Measurements from ENCODE around the gene SLC24A2. TPM values are rescaled to one million over a fixed set of nuclear protein-coding genes. Genes with fewer than 3 reads are reported as not detected.

SLC24A2 gene
- total RNA-seq, 2 donors from 2014 or later, result not detected

DNA sequence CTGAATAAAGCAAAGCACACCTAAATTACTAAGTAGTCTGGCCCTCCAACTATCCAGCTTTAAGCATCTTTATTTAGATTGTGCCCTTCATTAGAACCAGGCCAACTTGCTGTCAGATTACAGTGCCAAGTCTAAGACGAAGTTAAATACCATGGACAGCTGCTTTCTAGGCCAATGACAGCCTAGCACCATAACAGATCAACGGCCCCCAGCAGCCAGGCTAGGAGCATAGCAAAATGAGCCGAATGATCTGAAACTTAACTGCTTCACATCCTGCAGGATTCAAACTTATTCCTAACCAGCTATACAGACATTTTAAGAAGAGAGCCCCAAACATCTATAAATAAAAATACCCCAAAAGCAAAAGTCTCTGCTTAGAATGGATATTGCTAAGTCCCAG, 6.8 kb downstream of the SLC24A2 start:
- H3K4me1 ChIP-seq (ENCODE audit: control insufficient read depth in 1 of 2, low read depth in 2 of 2), result no peaks in the 10 kb centered on the region
- H3K27ac ChIP-seq, result no peak overlapping the region
- H3K4me3 ChIP-seq, result no peak overlapping the region
- ATAC-seq (ENCODE audit: insufficient number of reproducible peaks, low FRiP score, low read depth), result no peak
- no peaks in the 10 kb centered on the region for H3K9me3 ChIP-seq
- no peaks in the 10 kb centered on the region for H3K36me3 ChIP-seq
- TF ChIP-seq, protein P1, sequence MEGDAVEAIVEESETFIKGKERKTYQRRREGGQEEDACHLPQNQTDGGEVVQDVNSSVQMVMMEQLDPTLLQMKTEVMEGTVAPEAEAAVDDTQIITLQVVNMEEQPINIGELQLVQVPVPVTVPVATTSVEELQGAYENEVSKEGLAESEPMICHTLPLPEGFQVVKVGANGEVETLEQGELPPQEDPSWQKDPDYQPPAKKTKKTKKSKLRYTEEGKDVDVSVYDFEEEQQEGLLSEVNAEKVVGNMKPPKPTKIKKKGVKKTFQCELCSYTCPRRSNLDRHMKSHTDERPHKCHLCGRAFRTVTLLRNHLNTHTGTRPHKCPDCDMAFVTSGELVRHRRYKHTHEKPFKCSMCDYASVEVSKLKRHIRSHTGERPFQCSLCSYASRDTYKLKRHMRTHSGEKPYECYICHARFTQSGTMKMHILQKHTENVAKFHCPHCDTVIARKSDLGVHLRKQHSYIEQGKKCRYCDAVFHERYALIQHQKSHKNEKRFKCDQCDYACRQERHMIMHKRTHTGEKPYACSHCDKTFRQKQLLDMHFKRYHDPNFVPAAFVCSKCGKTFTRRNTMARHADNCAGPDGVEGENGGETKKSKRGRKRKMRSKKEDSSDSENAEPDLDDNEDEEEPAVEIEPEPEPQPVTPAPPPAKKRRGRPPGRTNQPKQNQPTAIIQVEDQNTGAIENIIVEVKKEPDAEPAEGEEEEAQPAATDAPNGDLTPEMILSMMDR (IDR thresholded peaks at IDR 0.05), result no peak
- no peaks in the 10 kb centered on the region for H3K27me3 ChIP-seq (replicated peaks; ENCODE audit: insufficient read depth)
- no peak for DNase-seq (ENCODE audit: low spot score)

DNA sequence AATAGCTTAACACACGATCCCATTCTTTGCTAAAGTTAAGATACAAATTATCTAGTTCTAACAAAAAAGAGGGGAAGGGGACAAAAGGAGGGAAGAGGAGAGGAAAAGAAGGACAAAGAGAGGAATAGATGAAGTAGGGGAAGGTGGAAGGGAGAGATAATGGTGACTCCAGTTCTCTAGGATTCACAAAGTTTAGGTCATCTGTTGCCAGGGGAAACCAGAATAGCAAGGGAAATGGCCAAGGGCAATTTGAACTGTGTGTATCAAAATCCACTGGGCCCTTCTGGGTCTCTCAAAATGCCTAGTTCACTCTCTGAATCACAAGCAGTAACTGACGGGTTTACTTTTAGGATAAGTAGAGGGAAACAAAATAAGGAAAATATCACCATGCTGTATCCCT, 7.6 kb downstream of the SLC24A2 start:
- ATAC-seq (ENCODE audit: insufficient number of reproducible peaks, low FRiP score, low read depth), result no peak

DNA sequence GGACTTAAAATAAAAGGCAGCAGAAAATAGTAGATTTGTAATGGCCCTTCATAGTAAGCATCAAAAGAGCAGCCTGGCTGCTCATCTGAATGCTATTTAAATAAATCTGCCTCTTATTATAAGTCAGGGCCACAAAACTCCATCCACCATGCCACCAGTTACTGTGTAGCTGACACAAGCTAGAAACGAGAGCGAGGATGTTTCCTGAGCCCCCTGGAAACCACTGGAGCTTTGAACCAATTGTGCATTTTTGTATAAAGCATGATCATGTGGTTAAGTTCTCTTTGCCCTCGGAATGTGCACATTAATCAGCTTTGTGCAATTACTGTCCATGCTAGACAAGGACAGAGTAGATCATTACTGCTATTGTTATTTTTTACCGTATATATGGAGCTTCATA, 17.4 kb downstream of the SLC24A2 start:
- Histone ChIP-seq H3K36me3 (no peaks in the 10 kb centered on the region), H3K4me1 (ENCODE audit: control insufficient read depth in 1 of 2, low read depth in 2 of 2) (no peaks in the 10 kb centered on the region), H3K9me3 (no peaks in the 10 kb centered on the region), H3K27me3 (replicated peaks; ENCODE audit: insufficient read depth) (no peaks in the 10 kb centered on the region), H3K27ac (no peak overlapping the region), H3K4me3 (no peak overlapping the region)
- ATAC-seq (ENCODE audit: insufficient number of reproducible peaks, low FRiP score, low read depth), result no peak
- TF ChIP-seq, protein P1 (IDR thresholded peaks at IDR 0.05), result no peak
- DNase-seq (ENCODE audit: low spot score), result no peak

More for the DNA sequence above, 7.6 kb downstream of the SLC24A2 start:
- DNase-seq (ENCODE audit: low spot score), result no peak
- Histone ChIP-seq H3K27me3 (replicated peaks; ENCODE audit: insufficient read depth) (no peaks in the 10 kb centered on the region), H3K4me3 (no peak overlapping the region), H3K36me3 (no peaks in the 10 kb centered on the region), H3K4me1 (ENCODE audit: control insufficient read depth in 1 of 2, low read depth in 2 of 2) (no peaks in the 10 kb centered on the region), H3K27ac (no peak overlapping the region), H3K9me3 (no peaks in the 10 kb centered on the region)
- TF ChIP-seq, protein P1 (IDR thresholded peaks at IDR 0.05), result no peak

DNA sequence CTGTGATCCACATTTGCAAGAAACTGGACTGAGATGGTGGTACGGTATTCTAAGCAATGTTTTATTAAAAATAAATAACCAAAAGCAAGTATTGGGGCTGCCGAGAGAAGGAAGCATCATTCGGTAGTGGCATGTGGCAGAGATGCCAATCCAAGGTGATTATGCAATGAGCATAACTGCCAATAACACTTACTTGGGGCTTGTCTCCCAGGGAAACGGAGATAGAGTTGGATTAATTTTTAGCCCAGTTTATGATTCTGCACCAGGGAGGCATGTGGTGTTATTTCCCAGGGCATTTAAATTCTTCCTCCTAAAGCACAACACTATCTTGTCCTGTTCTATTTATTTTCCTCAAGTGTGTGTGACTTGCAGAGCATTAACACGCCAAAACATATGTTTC, 17.9 kb downstream of the SLC24A2 start:
- H3K27ac ChIP-seq, result no peak overlapping the region
- no peak overlapping the region for H3K4me3 ChIP-seq
- H3K36me3 ChIP-seq, result no peaks in the 10 kb centered on the region
- no peaks in the 10 kb centered on the region for H3K9me3 ChIP-seq
- DNase-seq (ENCODE audit: low spot score) (no peak), ATAC-seq (ENCODE audit: insufficient number of reproducible peaks, low FRiP score, low read depth) (no peak)
- H3K4me1 ChIP-seq (ENCODE audit: control insufficient read depth in 1 of 2, low read depth in 2 of 2), result no peaks in the 10 kb centered on the region
- TF ChIP-seq, protein P1 (IDR thresholded peaks at IDR 0.05), result no peak
- no peaks in the 10 kb centered on the region for H3K27me3 ChIP-seq (replicated peaks; ENCODE audit: insufficient read depth)

DNA sequence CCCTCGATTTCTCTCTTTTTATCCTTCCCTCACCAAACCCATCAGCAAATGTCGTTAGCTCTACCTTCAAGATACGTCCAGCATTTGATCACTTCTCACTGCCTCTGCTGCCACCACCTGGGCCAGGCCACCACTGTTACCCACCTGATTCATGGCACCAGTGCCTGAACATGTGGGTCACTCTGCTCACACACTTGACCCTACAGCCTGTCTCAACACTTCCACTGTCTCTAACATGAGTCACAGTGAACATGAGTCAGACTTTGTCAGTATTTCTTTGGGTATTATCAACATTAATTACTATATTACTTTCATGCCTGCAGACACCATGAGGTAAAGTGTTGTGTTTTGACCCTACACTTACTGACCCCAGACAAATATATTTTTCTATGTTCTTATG, 19.6 kb downstream of the SLC24A2 start:
- ATAC-seq (ENCODE audit: insufficient number of reproducible peaks, low FRiP score, low read depth) (no peak), DNase-seq (ENCODE audit: low spot score) (no peak)
- Histone ChIP-seq H3K27ac (no peak overlapping the region), H3K27me3 (replicated peaks; ENCODE audit: insufficient read depth) (no peaks in the 10 kb centered on the region), H3K9me3 (no peaks in the 10 kb centered on the region), H3K4me3 (no peak overlapping the region), H3K4me1 (ENCODE audit: control insufficient read depth in 1 of 2, low read depth in 2 of 2) (no peaks in the 10 kb centered on the region), H3K36me3 (no peaks in the 10 kb centered on the region)
- TF ChIP-seq, protein P1 (IDR thresholded peaks at IDR 0.05), result no peak
